ENCODE measurements around the gene SHROOM2. TPM values are rescaled to one million over a fixed set of nuclear protein-coding genes. Genes with fewer than 3 reads are reported as not detected.

The SHROOM2 gene, protein sequence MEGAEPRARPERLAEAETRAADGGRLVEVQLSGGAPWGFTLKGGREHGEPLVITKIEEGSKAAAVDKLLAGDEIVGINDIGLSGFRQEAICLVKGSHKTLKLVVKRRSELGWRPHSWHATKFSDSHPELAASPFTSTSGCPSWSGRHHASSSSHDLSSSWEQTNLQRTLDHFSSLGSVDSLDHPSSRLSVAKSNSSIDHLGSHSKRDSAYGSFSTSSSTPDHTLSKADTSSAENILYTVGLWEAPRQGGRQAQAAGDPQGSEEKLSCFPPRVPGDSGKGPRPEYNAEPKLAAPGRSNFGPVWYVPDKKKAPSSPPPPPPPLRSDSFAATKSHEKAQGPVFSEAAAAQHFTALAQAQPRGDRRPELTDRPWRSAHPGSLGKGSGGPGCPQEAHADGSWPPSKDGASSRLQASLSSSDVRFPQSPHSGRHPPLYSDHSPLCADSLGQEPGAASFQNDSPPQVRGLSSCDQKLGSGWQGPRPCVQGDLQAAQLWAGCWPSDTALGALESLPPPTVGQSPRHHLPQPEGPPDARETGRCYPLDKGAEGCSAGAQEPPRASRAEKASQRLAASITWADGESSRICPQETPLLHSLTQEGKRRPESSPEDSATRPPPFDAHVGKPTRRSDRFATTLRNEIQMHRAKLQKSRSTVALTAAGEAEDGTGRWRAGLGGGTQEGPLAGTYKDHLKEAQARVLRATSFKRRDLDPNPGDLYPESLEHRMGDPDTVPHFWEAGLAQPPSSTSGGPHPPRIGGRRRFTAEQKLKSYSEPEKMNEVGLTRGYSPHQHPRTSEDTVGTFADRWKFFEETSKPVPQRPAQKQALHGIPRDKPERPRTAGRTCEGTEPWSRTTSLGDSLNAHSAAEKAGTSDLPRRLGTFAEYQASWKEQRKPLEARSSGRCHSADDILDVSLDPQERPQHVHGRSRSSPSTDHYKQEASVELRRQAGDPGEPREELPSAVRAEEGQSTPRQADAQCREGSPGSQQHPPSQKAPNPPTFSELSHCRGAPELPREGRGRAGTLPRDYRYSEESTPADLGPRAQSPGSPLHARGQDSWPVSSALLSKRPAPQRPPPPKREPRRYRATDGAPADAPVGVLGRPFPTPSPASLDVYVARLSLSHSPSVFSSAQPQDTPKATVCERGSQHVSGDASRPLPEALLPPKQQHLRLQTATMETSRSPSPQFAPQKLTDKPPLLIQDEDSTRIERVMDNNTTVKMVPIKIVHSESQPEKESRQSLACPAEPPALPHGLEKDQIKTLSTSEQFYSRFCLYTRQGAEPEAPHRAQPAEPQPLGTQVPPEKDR (N-terminal part only)
- total RNA-seq (2022; extraction: Qiagen RNA extraction; ENCODE audit: low read depth): 0.24 to 0.44 TPM (median 0.30 TPM) in 5 replicates

DNA sequence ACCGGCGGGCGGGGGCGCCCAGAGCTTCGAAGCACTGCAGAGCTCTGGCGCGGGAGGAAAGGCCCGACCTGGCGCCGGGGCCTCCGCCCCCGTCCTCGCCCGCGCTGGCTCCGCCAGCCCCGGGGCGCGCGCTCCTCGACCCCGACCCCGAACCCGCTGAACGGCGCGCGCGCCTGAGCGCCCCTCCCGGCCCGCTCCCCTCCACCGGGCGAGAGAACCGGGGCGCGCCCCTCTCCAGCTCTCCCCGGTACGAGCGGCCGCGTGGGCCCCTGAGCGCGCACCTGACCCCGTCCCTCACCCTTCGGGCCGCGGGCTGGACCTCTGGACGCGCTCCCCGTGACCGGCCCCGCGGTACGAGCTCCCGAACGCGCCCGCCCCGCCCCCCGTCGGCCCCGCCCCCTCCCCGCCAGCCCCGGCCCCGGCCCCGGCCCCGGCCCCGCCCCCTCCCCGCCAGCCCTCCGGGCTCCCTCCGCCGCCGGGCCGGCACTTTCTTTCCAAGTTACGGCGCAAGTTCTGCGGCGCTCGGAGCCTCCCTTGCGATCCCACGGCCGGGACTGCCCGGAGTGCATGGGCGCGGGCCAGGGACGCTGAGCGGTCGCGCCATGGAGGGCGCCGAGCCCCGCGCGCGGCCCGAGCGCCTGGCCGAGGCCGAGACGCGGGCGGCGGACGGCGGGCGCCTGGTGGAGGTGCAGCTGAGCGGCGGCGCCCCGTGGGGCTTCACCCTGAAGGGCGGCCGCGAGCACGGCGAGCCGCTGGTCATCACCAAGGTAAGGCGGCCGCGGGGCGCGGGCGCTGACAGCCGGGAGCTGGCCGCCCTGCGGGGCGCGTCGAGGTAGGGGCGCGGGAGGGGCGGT, at the start of gene SHROOM2:
Gene SHROOM2 (plus strand): TSS at position 486 of the 854 bp plus-strand sequence. CDS start 117 bp downstream, at position 603.

DNA sequence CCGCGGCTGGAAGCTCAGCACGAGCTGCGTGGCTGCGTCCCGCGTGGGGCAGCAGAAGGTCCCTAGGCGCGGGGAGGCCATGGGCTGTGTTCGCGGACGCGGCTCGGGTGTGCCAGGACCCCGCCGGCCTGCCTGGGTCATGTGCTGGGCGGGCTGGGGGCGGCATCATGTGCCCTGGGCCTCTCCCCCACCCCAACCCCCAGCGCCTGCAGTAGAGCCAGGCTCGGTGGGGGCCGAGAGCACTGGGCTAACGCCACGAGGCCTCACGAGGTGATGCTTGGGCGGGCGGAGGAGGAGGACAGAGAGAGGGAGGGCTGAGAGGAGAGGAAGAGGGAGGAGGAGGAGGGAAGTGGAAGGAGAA, 20.5 kb upstream of the SHROOM2 start, which contains the start of gene GPR143:
Gene GPR143 (minus strand): TSS at position 111 of the 361 bp plus-strand sequence. CDS start 30 bp downstream, at position 81.

DNA sequence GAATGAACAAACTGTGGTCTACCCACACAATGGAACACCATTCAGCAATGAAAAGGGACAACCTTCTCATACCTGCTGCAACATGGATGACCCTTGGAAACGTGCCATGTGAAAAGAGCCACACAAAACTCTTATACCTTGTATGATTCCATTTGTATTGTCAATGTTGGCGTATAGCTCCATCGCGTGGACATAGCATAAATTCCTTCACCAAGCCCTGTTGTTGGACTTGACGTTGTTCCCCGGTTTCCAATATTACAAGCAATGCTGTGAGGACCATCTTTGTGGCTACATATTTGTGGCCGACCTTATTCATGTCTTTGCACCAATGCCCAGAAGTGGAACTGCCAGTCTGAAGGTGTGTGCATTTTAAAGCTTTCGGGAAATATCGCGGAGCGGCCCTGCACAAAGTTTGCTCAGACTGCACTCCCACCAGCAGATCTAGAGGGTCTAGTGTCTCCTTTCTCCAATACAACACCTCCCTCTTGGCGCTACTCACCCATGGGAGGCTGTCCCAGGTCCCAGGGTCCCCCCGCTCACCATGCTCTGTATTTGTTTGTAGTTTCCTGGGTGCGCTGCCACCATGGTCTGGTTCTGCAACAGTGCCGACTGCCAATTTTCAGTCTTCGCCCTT, 180.7 kb downstream of the SHROOM2 start, which contains the start of gene CLDN34:
Gene CLDN34 (plus strand): TSS at position 584 of the 634 bp plus-strand sequence. CDS start 0 bp downstream, at position 584.

Other genes starting within 250 kb of the SHROOM2 start
- 0.09 to 0.13 TPM (median 0.09 TPM) in 3 of 5 replicates, not detected in the others for gene GPR143, start 20.6 kb upstream of the SHROOM2 start, total RNA-seq (2022; extraction: Qiagen RNA extraction; ENCODE audit: low read depth)
- not detected in 5 replicates for gene CLDN34, start 180.9 kb downstream of the SHROOM2 start, total RNA-seq (2022; extraction: Qiagen RNA extraction; ENCODE audit: low read depth)

All from A549 treated with CpdA at 1 μM for 4 hours (cell line).